Stimulated activated CD8-positive, alpha-beta memory T cell treated with anti-CD3 and anti-CD28 coated beads, Interleukin-15, amount 100 ng/mL, for 24 hours (primary cell): ENCODE results near the gene SPDYE9.
"Not testable (repeated sequence)": the region's sequence is repeated elsewhere in the genome, so short reads cannot be mapped to it uniquely, and the experiment has no call there.

Experiments used
- DNase-seq: peaks from one replicate; pipeline ENCODE4 v3.0.0-alpha.2; 2020; ENCODE audit warnings: low read depth

The SPDYE9 gene

GRCh38 chr7:73085938-73086337 lies at the start of gene SPDYE9:
Gene SPDYE9 (minus strand): TSS chr7:73086038. CDS start chr7:73084238, 1,800 bp downstream.
- DNase-seq: not testable (repeated sequence)

GRCh38 chr7:73134866-73135265 lies 49.0 kb upstream of the SPDYE9 start:
- not testable (repeated sequence) for DNase-seq

- not testable (repeated sequence) for DNase-seq
Observed at GRCh38 chr7:73132651-73133217, 46.9 kb upstream of the SPDYE9 start.

GRCh38 chr7:73130612-73131011 lies 44.8 kb upstream of the SPDYE9 start:
- not testable (repeated sequence) for DNase-seq

GRCh38 chr7:73124126-73124525 lies 38.3 kb upstream of the SPDYE9 start:
- DNase-seq: not testable (repeated sequence)

- not testable (repeated sequence) for DNase-seq
Observed at GRCh38 chr7:73122778-73123447, 37.1 kb upstream of the SPDYE9 start.

- DNase-seq: not testable (repeated sequence)
Observed at GRCh38 chr7:73118155-73118554, 32.3 kb upstream of the SPDYE9 start.

GRCh38 chr7:73057811-73058210 lies 28.0 kb downstream of the SPDYE9 start, which contains the start of gene SPDYE11:
Gene SPDYE11 (minus strand): TSS chr7:73057911. CDS start chr7:73056111, 1,800 bp downstream.
- not testable (repeated sequence) for DNase-seq

GRCh38 chr7:73029666-73030065 lies 56.2 kb downstream of the SPDYE9 start, which contains the start of gene SPDYE8:
Gene SPDYE8 (minus strand): TSS chr7:73029766. CDS start chr7:73027966, 1,800 bp downstream.
- DNase-seq: not testable (repeated sequence)
